HepG2 (cell line): ENCODE data around the gene KCNJ8.

ENCODE experiments used
- BATF2 ChIP-seq: sonication (generic); formaldehyde crosslinking; IDR thresholded peaks from 2 replicates; pipeline ENCODE4 v1.8.0; 2022; ENCODE audit warnings: mild to moderate bottlenecking, missing genetic modification reagents, moderate library complexity
- HNRNPK ChIP-seq: fragments of 200-400 bp; formaldehyde crosslinking; IDR thresholded peaks from 2 replicates; pipeline ENCODE4 v1.6.1; 2018; ENCODE audit warnings: low read length, low read depth, moderate library complexity, mild to moderate bottlenecking; ENCODE audit not compliant: poor library complexity, severe bottlenecking
- MAX ChIP-seq: IDR thresholded peaks from 2 replicates; pipeline ENCODE4 v1.6.1; 2012; ENCODE audit warnings: inconsistent platforms
- NFYC ChIP-seq: IDR thresholded peaks from 2 replicates; pipeline ENCODE4 v1.6.1; 2016; ENCODE audit warnings: missing genetic modification reagents, missing compliant biosample characterization
- SRF ChIP-seq: IDR thresholded peaks from 2 replicates; pipeline ENCODE4 v1.6.1; 2011; ENCODE audit warnings: mild to moderate bottlenecking, low read depth, low read length, moderate library complexity

GRCh38 chr12:21800011-21800410 lies 25.5 kb upstream of the KCNJ8 start:
- TF ChIP-seq BATF2 (CRISPR knock-in tag) (no peak), HNRNPK (no peak), MAX (no peak), SRF (no peak), NFYC (CRISPR knock-in tag) (no peak)
